ENCODE data around the gene COTL1.

DNA sequence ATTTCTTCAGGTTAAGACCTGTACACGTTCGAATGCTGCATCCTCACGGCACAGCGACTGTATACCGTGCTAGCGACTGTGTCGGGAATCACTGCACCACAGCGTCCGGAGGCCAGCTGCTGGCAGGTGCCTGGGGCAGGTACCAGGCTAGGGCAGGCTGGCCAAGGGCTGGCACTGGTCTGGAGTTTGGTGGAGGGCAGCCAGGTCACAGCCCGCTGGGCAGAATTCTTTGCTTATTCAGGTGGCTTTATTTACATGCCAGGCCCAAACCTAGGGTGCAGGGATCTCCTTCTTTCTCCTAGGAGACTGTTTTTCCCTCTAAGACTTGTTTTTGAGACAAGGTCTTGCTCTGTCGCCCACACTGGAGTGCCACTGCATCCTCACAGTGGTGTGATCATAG is 37.9 kb downstream of the COTL1 start:
- TF ChIP-seq, protein P1, sequence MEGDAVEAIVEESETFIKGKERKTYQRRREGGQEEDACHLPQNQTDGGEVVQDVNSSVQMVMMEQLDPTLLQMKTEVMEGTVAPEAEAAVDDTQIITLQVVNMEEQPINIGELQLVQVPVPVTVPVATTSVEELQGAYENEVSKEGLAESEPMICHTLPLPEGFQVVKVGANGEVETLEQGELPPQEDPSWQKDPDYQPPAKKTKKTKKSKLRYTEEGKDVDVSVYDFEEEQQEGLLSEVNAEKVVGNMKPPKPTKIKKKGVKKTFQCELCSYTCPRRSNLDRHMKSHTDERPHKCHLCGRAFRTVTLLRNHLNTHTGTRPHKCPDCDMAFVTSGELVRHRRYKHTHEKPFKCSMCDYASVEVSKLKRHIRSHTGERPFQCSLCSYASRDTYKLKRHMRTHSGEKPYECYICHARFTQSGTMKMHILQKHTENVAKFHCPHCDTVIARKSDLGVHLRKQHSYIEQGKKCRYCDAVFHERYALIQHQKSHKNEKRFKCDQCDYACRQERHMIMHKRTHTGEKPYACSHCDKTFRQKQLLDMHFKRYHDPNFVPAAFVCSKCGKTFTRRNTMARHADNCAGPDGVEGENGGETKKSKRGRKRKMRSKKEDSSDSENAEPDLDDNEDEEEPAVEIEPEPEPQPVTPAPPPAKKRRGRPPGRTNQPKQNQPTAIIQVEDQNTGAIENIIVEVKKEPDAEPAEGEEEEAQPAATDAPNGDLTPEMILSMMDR (IDR thresholded peaks at IDR 0.05) = no peak
- no peak for TF ChIP-seq EP300 (IDR thresholded peaks at IDR 0.05)

Data from ovary (tissue), 3 donors.